Keratinocyte (primary cell): ENCODE measurements around the gene NRG3.

Source experiments
- EZH2 ChIP-seq: IDR thresholded peaks from one replicate; pipeline ENCODE4 v1.6.1; 2012; ENCODE audit warnings: inconsistent platforms, mild to moderate bottlenecking, low read length, moderate library complexity
- TF ChIP-seq, protein P1 (sequence below), 3 experiments: IDR thresholded peaks in 1 of 3; conservative IDR thresholded peaks in 1 of 3; optimal IDR thresholded peaks in 1 of 3; 2 replicates in 2 of 3; 3 replicates in 1 of 3; pipeline versions ENCODE3 to v1.5.1; 2011; ENCODE audit warnings: low read length in 3 of 3, mild to moderate bottlenecking in 3 of 3, moderate library complexity in 2 of 3, control low read depth in 1 of 3, inconsistent platforms in 1 of 3; ENCODE audit not compliant: insufficient read depth in 2 of 3; ENCODE audit errors: extremely low read depth in 1 of 3

DNA sequence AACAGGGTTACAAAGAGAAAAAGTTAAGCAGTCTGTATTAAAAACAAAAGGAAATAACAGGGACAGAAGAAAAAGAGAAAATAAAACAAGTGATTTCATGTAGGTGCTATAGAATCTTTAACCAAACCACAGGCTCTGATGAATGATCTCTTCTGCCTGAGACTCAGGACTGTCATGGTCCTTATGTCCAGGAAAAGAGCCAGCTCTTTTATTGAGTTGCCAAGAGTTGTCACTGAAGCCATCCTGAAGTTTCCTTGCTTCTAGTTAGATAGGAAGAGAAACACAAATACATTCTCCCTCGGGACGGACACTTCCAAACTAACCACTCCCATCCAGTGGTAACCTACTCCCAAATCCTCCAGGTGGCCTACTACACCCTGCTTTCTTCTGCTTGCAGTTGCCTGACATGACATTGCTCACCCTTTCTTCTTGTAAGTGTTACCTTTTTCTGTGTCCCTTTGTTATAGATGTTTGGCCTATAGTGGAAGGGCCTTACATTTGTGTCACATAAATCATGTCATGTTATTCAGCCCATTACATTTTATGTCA, 346.7 kb downstream of the NRG3 start:
- TF ChIP-seq, protein P1, sequence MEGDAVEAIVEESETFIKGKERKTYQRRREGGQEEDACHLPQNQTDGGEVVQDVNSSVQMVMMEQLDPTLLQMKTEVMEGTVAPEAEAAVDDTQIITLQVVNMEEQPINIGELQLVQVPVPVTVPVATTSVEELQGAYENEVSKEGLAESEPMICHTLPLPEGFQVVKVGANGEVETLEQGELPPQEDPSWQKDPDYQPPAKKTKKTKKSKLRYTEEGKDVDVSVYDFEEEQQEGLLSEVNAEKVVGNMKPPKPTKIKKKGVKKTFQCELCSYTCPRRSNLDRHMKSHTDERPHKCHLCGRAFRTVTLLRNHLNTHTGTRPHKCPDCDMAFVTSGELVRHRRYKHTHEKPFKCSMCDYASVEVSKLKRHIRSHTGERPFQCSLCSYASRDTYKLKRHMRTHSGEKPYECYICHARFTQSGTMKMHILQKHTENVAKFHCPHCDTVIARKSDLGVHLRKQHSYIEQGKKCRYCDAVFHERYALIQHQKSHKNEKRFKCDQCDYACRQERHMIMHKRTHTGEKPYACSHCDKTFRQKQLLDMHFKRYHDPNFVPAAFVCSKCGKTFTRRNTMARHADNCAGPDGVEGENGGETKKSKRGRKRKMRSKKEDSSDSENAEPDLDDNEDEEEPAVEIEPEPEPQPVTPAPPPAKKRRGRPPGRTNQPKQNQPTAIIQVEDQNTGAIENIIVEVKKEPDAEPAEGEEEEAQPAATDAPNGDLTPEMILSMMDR (optimal IDR thresholded peaks at IDR 0.05 in 1 of 3, IDR thresholded peaks at IDR 0.05 in 1 of 3, conservative IDR thresholded peaks at IDR 0.05 in 1 of 3; ENCODE audit: extremely low read depth in 1 of 3, insufficient read depth in 2 of 3, low read length in 3 of 3) = peak in 1 of 3 experiments; percentile 1
- TF ChIP-seq EZH2 = no peak
